HG02938 (cell line): ENCODE measurements around the gene COPS9.

ENCODE experiments used
- ATAC-seq: cut with Tn5 transposase; IDR thresholded peaks from one replicate; pipeline ENCODE4 v1.9.1; 2021; ENCODE audit warnings: mild to moderate bottlenecking, moderate library complexity; ENCODE audit not compliant: unreplicated experiment

Gene COPS9

DNA sequence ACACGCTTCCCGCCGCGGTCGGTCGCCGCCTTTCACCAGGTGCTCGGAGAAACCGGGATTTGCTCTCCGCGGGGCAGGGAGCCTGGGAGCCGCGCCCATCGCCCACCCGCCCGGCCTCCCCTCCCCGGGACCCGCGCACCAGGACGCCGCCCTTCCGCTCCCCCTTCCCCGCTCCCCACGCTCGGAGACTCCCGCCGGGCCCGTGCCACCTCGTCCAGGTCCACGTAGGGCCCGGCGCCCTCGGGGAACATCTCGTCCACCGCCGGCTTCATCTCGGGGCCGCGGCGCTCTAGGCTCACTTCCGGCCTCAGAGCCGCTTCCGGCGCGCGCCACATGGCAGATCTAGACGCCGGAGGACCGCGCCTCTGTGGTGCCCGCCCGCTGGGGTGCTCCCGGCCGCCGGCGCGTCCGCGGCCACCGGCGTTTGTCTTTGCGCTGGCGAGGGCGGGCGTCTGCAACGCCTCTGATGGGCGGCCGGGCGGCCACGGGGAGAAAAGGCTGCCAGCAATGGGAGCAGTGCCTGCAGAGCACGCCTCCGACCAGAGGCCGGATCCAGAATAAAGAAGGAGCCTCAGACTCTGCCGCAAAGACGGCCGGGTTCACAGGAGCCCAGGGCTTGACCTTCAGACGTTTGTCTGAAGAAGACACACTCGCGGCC, at the start of gene COPS9:
Gene COPS9 (minus strand): TSS at position 293 of the 658 bp plus-strand sequence. CDS start 21 bp downstream, at position 272.
- peak; percentile 83 for ATAC-seq

- no peak for ATAC-seq
Measured at GRCh38 chr2:240184656-240185055, 48.6 kb upstream of the COPS9 start.

DNA sequence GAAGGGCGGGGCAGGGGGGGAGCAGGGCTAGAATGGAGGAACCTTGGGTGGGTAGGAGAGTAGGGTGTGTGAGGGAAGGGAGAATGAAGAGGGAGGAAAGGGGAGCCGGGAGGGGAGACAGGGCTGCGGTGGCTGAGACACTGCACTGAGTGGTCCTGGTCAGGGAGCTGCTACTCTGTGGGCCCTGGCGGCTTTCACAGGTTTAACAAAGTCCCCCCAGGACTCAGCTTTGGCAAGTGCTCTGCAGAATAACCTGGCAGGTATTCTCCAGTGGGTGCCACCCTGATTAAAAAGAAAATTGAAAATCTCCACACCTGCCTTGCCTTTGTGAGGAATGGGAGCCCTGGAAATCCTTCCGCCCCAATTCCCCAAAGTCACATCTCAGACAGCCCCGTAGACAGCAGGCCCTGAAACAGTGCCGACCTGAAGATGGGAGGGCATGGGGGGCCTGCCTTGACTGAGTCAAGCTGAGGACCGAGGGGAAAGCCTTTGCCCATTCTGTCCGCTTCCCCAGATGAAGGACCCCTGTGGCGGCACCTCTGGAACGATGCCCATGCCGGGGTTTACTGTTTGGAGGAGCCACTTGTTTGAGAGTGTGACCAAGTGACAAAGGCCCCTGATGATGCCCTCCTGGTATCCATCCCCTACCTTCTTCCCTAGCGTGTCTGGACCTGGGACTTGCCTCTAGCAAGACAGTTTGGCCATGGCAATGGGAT, 47.9 kb upstream of the COPS9 start:
- no peak for ATAC-seq

DNA sequence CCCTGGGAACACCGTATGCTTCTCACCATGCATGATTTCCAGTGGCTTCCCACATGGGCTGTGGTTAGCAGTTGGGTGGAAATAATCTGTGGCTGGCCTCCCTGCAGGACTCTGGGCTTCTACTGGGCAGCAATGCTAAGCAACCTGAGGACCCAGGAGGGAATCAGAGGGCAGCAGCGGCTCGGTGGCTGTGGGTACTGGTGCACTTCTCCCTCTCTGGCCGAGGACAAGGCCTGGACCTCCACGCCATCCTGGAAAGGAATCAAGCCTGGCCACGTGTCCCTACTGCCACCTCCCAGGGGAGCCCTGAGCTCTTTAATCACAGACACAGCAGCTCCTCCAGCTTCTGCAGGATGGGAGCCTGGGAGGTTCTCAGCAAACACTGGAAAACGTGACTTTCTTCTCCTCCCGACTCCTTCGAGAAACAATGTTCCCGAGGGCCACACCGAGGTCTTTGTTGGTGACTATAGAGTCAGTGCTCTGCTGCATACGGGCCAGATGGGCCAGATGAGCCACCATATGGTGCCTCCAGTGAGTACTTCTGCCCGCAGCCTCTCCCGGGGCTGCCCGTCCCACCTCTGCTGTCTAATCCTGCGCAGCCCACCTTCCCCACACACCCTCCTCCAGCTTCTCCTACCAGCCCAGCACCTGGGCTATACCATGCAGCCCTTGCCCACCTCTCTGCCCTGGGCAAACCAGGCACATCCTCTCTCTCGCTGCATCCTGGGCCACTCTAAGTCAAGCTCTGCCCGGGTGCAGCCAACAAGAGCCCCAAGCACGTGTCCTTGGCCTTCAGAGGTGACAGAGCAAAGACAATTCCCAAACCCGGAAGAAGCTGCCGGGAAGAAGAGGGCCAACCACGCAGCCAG, 47.1 kb upstream of the COPS9 start:
- ATAC-seq: no peak

GRCh38 chr2:240182476-240182875, 46.4 kb upstream of the COPS9 start:
- ATAC-seq: no peak

DNA sequence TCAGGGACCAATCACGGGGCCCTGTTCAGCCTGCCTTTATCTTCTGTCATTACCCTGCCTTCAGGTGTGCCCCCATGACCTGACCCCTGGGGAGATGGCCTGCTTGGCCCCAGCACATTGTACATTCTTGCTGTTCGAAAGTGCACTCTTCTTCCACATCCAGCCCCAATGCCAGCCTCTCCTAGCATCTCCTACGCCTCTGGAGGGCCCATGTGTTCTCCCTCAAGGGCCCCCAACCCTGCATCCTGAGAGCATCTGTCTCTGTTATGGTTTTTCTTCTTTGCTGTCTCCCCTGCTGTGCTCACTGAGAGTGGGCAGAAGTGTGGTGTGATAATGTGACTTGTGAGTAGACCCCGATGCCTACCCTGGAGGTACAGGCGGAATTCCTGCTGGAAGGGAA, 45.9 kb upstream of the COPS9 start:
- no peak for ATAC-seq

DNA sequence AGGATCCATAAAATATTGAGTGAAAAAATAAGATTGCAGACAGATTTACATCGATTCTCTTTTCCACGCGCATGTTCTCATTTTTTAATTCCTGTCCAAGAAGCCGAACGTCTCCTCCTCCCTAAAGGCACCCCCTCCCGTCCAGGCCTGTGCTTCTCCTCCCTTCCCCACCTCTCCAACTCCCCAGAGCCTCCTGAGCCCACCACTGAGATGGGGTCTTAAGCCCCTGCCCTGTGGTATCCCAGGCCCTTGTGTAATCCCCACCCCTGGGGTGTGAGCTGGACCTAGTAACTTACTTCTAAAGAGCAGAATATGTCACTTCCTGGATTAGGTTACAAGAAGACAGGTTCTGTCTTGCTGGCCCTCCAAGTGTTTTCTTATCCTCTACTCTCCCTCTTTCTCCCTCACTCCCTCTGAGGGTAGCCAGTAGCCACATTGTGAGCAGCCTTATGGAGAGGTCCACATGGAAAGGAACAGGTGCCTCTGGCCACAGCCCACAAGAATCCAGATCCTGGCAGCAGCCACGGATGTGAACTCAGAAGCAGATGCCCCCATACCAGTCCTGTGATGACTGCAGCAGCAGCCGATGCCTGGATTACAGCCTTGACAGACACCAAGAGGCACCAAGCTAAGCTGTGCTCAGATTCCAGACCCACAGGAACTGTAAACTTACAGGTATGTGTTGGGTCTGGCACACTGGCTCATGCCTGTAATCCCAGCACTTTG, 44.0 kb upstream of the COPS9 start:
- no peak for ATAC-seq

DNA sequence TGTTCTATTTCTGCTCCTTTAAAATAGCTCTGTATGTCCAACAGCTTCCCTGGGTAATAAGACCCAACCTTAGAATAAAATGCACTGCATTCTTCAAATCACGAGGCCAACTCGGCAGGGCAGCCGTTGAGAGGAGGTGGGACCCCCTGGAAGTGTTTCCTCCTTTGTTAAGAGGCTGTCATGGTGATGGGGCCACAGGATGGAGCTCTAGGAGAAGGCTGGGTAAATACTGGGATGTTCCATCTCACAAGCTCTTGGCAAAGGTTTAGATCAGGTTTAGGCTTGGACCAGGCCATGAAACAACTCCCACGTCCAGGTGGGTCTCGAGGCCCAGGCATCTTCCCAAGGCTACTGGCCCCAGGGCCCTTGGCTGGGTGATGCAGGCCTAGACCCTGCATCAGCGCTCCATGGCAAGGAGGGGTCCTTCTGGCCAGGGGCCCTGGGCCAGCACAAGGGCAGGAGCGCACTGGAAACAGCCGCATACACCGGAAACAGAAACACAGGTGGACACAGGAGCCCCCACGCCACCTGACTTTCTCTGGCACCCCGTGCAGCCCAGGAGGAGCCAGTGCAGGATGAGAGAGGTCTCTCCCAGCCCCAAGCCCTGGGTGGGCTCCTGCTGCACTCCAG, 43.2 kb upstream of the COPS9 start:
- no peak for ATAC-seq

DNA sequence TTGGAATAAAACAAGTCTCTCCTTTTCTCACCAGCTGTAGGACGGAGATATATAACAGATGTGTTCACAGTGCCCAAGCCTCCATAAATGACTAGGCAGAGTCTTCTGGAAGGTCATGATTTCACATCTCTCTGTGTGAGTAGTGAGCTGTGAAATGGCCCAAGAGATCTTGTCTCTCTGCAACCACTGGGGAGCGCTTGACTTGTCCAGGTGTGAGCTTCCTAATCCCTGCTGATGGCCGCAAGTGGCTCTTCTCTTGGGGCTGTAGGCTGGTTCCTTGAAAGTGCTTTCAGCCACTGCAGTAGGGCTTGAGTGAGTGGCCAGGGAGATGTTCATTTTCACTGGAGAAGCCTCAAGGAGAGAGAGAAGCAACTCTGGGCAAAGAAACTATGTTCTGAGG, 42.5 kb upstream of the COPS9 start:
- no peak for ATAC-seq

DNA sequence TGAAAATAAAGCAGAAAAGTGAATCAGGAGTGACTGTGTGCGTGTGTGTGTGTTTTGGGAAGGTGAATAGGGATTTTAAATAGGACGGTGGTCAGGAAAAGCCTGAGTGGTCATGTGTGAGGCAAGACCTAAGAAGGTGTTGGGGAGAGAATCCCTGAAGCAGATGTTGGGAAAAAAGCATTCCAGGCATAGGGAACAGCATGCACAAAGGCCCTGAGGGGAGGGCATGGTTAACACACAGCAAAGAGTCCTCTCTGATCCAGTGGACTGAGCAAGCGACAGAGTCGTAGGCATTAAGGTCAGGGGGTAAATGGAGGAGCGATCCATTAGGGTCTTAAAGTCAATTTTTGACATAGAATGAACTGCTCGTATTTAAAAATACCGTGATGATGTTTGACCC, 38.4 kb upstream of the COPS9 start:
- no peak for ATAC-seq

DNA sequence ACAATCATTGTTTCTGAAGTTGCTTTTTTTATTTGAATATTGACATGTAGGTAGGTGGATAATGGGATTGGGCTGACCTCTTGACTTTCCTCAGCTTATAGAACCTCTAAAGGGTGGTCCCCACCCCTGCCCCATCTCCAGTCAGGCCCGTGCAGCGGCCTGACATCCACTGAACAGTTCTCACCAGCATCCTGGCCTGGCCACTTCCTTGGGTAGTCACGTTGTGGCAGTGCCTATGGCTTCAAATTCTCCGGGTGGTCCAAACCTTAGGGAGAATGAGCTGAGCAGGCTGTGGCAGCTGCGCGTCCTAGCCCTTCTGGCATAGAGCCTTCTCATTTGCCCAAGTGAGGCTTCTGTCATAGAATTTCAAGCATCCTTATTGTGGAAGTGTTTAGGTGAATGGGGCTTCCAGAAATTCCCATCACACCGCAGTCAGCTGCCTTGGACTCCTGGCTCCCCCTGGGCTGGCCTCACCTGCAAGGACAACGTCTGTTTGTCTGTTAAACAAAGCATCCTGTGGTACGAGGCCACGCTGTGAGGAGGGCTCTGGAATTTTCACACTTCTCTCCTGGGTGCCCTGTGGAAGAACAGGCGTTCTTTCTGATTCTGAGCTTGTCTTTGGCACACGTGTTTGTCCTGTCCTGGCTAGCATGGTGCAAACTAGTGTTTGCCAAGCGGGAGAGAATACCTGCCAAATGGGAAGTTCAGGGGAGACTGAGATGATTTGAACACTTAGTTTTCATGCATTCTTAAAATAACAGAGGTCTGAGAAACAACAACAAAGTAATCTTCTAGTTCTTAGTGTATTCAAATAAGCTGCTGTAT, 36.2 kb upstream of the COPS9 start:
- no peak for ATAC-seq

GRCh38 chr2:240170883-240171282, 34.8 kb upstream of the COPS9 start:
- ATAC-seq: no peak

DNA sequence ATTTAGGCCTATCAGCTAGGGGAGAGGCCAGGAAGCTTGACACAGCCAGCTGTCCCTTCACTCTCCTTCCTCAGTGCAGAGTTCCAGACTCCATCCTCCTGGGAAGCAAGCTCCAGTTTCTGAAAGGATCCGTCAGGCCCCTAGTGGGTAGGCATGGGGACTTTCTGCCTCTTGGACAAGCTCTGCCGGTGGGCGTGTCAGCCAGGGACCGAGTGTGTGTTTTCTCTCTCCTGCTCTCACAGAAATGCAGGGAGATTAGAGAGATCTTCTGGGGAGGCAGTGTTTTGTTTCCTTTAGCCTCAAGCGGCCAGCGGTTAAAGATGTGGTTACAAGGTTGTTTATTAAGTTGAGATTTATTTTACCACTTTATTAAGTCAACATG, 34.2 kb upstream of the COPS9 start:
- ATAC-seq: no peak

GRCh38 chr2:240169486-240170353, 33.6 kb upstream of the COPS9 start:
- no peak for ATAC-seq

GRCh38 chr2:240168546-240169361, 32.6 kb upstream of the COPS9 start:
- ATAC-seq: no peak

GRCh38 chr2:240168041-240168440, 31.9 kb upstream of the COPS9 start:
- ATAC-seq: no peak

GRCh38 chr2:240167588-240167880, 31.4 kb upstream of the COPS9 start:
- no peak for ATAC-seq
